K562 (cell line): ENCODE measurements around the gene PLD3. TPM values are rescaled to one million over a fixed set of nuclear protein-coding genes. Genes with fewer than 3 reads are reported as not detected.

ENCODE experiments used
- ATAC-seq: fragments of 200-7000 bp; cut with Tn5 transposase; 3 replicates; pipeline ENCODE4 v1.9.1; 2020; ENCODE audit warnings: moderate library complexity
- BruUV-seq: library from RNA; stranded (reverse); fragments of 400-500 nt; replicated peaks from 2 replicates; lab custom pipeline; 2021; lab: Mats Ljungman, UMichigan
- CTCF ChIA-PET: fragments of 300-600 bp; formaldehyde crosslinking; extraction: SDS; loops from one replicate; lab custom pipeline; 2021; ENCODE audit warnings: low intra/inter-chr PET ratio; lab: Yijun Ruan, JAX
- POLR2A ChIA-PET: fragments of 300-600, 350-650 bp; sonication (Branson Sonifier 250); formaldehyde crosslinking; extraction: SDS; loops from one replicate; lab custom pipeline; 2021; ENCODE audit warnings: antibody characterized with exemption, inconsistent platforms; lab: Yijun Ruan, JAX
- DNase-seq, 4 experiments: peaks; one replicate each; pipeline versions ENCODE4 v3.0.0 to v3.0.0-alpha.2; 2011 to 2018; ENCODE audit warnings: low spot score in 3 of 4, mixed read lengths in 3 of 4; ENCODE audit errors: extremely low read depth in 1 of 4
- FAIRE-seq: peaks from 2 replicates; lab custom pipeline; 2011; peaks lifted over from hg19 to GRCh38; lab: Jason Lieb, UNC
- H2AFZ ChIP-seq: 2 replicates; pipeline ENCODE4 v1.6.0; 2011; ENCODE audit warnings: low read depth, low read length, control low read depth, inconsistent platforms
- H3K27ac ChIP-seq: fragments of 200-600 bp; 3 replicates; pipeline ENCODE4 v1.8.0; 2011; ENCODE audit warnings: low read depth, mild to moderate bottlenecking, control low read depth, inconsistent platforms, low read length, moderate library complexity, mixed read lengths; ENCODE audit errors: extremely low read depth
- H3K27me3 ChIP-seq, 2 experiments: fragments of 300-600 bp in 1 of 2; 2 replicates in 1 of 2; 3 replicates in 1 of 2; pipeline versions ENCODE4 v1.6.0 to v1.8.0; 2011; ENCODE audit warnings: inconsistent platforms in 2 of 2, low read length in 2 of 2, mild to moderate bottlenecking in 1 of 2, mixed read lengths in 1 of 2, moderate library complexity in 1 of 2; ENCODE audit not compliant: control insufficient read depth in 2 of 2, insufficient read depth in 2 of 2
- H3K36me3 ChIP-seq: fragments of 300-600 bp; 3 replicates; pipeline ENCODE4 v1.8.0; 2011; ENCODE audit warnings: mild to moderate bottlenecking, low read length, inconsistent platforms; ENCODE audit not compliant: control insufficient read depth, insufficient read depth
- H3K4me1 ChIP-seq, 2 experiments: fragments of 200-600 bp in 1 of 2; replicated peaks in 1 of 2; 2 replicates in 1 of 2; 3 replicates in 1 of 2; pipeline versions ENCODE4 v1.5.1 to v1.8.0; 2011; ENCODE audit warnings: inconsistent platforms in 2 of 2, low read length in 2 of 2, mild to moderate bottlenecking in 1 of 2, mixed read lengths in 1 of 2, moderate library complexity in 1 of 2; ENCODE audit not compliant: control insufficient read depth in 2 of 2, insufficient read depth in 2 of 2
- H3K4me2 ChIP-seq: 2 replicates; pipeline ENCODE4 v1.6.1; 2011; ENCODE audit warnings: low read length, control low read depth, inconsistent platforms, mixed read lengths; ENCODE audit not compliant: insufficient read depth
- H3K4me3 ChIP-seq: fragments of 200-600 bp; sonication (generic), shearing (Covaris generic); 2 replicates; pipeline ENCODE4 v1.5.1; 2016; ENCODE audit warnings: control low read depth, inconsistent platforms
- H3K79me2 ChIP-seq: fragments of 200-600 bp; 3 replicates; pipeline ENCODE4 v1.8.0; 2011; ENCODE audit warnings: low read length, inconsistent platforms; ENCODE audit not compliant: control insufficient read depth, insufficient read depth
- H3K9ac ChIP-seq, 2 experiments: 2 replicates each; pipeline versions ENCODE4 v1.6.0 to v1.6.1; 2011; ENCODE audit warnings: low read depth in 2 of 2, low read length in 2 of 2, control low read depth in 1 of 2, inconsistent platforms in 1 of 2, mild to moderate bottlenecking in 1 of 2, mixed read lengths in 1 of 2; ENCODE audit not compliant: insufficient read depth in 1 of 2
- H3K9me1 ChIP-seq: one replicate; pipeline ENCODE4 v1.6.0; 2011; ENCODE audit warnings: inconsistent platforms, mild to moderate bottlenecking, low read length, moderate library complexity; ENCODE audit not compliant: control insufficient read depth, insufficient read depth
- H3K9me3 ChIP-seq: replicated peaks from 2 replicates; pipeline ENCODE4 v1.5.1; 2011; ENCODE audit warnings: low read depth, low read length, inconsistent platforms; ENCODE audit not compliant: control insufficient read depth, insufficient read depth
- H4K20me1 ChIP-seq: replicated peaks from 2 replicates; pipeline ENCODE4 v1.6.1; 2011; ENCODE audit warnings: low read length, inconsistent platforms, mixed read lengths; ENCODE audit not compliant: control insufficient read depth, insufficient read depth
- ASH1L ChIP-seq: fragments of 450-650 bp; IDR thresholded peaks from 2 replicates; pipeline ENCODE4 v1.6.1; 2018; ENCODE audit warnings: borderline replicate concordance, mild to moderate bottlenecking, low read depth; ENCODE audit not compliant: partially characterized antibody
- ATF1 ChIP-seq, 2 experiments: fragments of 450-650 bp in 1 of 2; IDR thresholded peaks; 2 replicates each; pipeline ENCODE4 v1.6.1; 2016; ENCODE audit warnings: missing compliant biosample characterization in 1 of 2, missing genetic modification characterization in 1 of 2
- CBX2 ChIP-seq: fragments of 200-600 bp; sonication (generic); IDR thresholded peaks from one replicate; pipeline ENCODE4 v1.6.1; 2012; ENCODE audit warnings: mild to moderate bottlenecking, low read length, inconsistent platforms; ENCODE audit not compliant: insufficient read depth, poor library complexity, severe bottlenecking
- CCNT2 ChIP-seq: IDR thresholded peaks from 2 replicates; pipeline ENCODE4 v1.6.1; 2011; ENCODE audit warnings: borderline replicate concordance, low read depth, mild to moderate bottlenecking, moderate library complexity, mixed read lengths, low read length; ENCODE audit not compliant: insufficient read length; ENCODE audit errors: extremely low read depth
- FOSL1 ChIP-seq: fragments of 200-800 bp; sonication (Bioruptor generic); conservative IDR thresholded peaks from 2 replicates; pipeline ENCODE4 v1.6.1; 2016; ENCODE audit warnings: missing genetic modification characterization, missing compliant biosample characterization
- FOXK1 ChIP-seq: sonication (generic); formaldehyde crosslinking; IDR thresholded peaks from 2 replicates; pipeline ENCODE4 v1.8.0; 2022; ENCODE audit warnings: missing genetic modification reagents, mild to moderate bottlenecking, borderline replicate concordance
- KAT7 ChIP-seq: sonication (generic); formaldehyde crosslinking; IDR thresholded peaks from 2 replicates; pipeline ENCODE4 v1.8.0; 2022; ENCODE audit warnings: missing genetic modification reagents, mild to moderate bottlenecking, borderline replicate concordance
- MEIS2 ChIP-seq: fragments of 450-650 bp; IDR thresholded peaks from 2 replicates; pipeline ENCODE4 v1.6.1; 2014; ENCODE audit warnings: mild to moderate bottlenecking; ENCODE audit not compliant: partially characterized antibody
- NFYB ChIP-seq: IDR thresholded peaks from 2 replicates; pipeline ENCODE4 v1.6.1; 2011; ENCODE audit warnings: mild to moderate bottlenecking, moderate library complexity; ENCODE audit not compliant: insufficient read length; ENCODE audit errors: extremely low read depth
- PHF21A ChIP-seq: fragments of 450-650 bp; IDR thresholded peaks from 2 replicates; pipeline ENCODE4 v1.6.1; 2017; ENCODE audit warnings: low read depth, borderline replicate concordance
- SMAD3 ChIP-seq: fragments of 450-650 bp; formaldehyde crosslinking; conservative IDR thresholded peaks from 2 replicates; pipeline ENCODE4 v1.4.0; 2020; ENCODE audit warnings: mild to moderate bottlenecking
- SMARCA5 ChIP-seq: fragments of 450-650 bp; IDR thresholded peaks from 2 replicates; pipeline ENCODE4 v1.6.1; 2016
- TFE3 ChIP-seq: fragments of 450-650 bp; formaldehyde crosslinking; IDR thresholded peaks from 2 replicates; pipeline ENCODE4 v1.4.0; 2020; ENCODE audit warnings: mild to moderate bottlenecking, mixed read lengths
- ZKSCAN1 ChIP-seq: fragments of 150-350 bp; IDR thresholded peaks from 2 replicates; pipeline ENCODE4 v1.6.1; 2016; ENCODE audit warnings: low read depth, low read length
- WGBS: fragments of 100-300 bp; shearing (Covaris generic); methylation state at CpG from one replicate; pipeline ENCODE4 v1.1.6; 2016; ENCODE audit warnings: low coverage, mixed read lengths; ENCODE audit not compliant: insufficient coverage; ENCODE audit errors: missing lambda C conversion rate; 5-methylcytosine and 5-hydroxymethylcytosine counted together
- in situ Hi-C: fragments of 300-500 bp; cut with MboI; formaldehyde crosslinking; loops from 4 replicates; pipeline ENCODE4 v1.15.0; 2018; ENCODE audit warnings: inconsistent platforms, mixed read lengths
- intact Hi-C: fragments of 100-400 bp; cut with micrococcal nuclease; formaldehyde crosslinking; loops from 2 replicates; pipeline ENCODE4 v1.14.2; 2022
- polyA plus RNA-seq, 8 experiments: library from polyadenylated mRNA; depleted of rRNA in 4 of 8; stranded (reverse) in 5 of 8; unstranded in 3 of 8; fragments of >200 nt; fragmentation: Nextera tagmentation in 2 of 8; fragmentation: Illumina TruSeq in 1 of 8; extraction: Ambion mirVana in 2 of 8; extraction: Trizol in 1 of 8; gene quantifications; 2 replicates each; pipeline versions ENCODE4 v1.2.1 to v1.2.3, GENCODE V29; 2011 to 2014; ENCODE audit warnings: inconsistent platforms in 1 of 8, missing spikeins in 1 of 8
- total RNA-seq, 7 experiments: library from RNA; depleted of rRNA in 6 of 7; stranded (reverse); fragments of >200 nt in 6 of 7; fragmentation: Illumina TruSeq in 2 of 7; extraction: Trizol in 2 of 7; gene quantifications; 2 replicates each; pipeline versions ENCODE4 v1.2.1 to v1.2.3, GENCODE V29; 2011 to 2021; ENCODE audit warnings: low replicate concordance in 1 of 7
- TF ChIP-seq, protein P1 (sequence below): IDR thresholded peaks from 2 replicates; pipeline ENCODE4 v1.6.1; 2014; ENCODE audit warnings: antibody characterized with exemption
- TF ChIP-seq, protein P2 (sequence below): fragments of 250-450 bp; sonication (Bioruptor Pico); IDR thresholded peaks from 2 replicates; pipeline ENCODE4 v1.4.0; 2020; ENCODE audit warnings: mild to moderate bottlenecking

Gene PLD3
- total and polyA plus RNA-seq, 9 of the 15 experiments (the other 6 are each of a cell fraction or from before 2014, with no cell fraction given): 2.3 to 128 (median 72.7) TPM

DNA sequence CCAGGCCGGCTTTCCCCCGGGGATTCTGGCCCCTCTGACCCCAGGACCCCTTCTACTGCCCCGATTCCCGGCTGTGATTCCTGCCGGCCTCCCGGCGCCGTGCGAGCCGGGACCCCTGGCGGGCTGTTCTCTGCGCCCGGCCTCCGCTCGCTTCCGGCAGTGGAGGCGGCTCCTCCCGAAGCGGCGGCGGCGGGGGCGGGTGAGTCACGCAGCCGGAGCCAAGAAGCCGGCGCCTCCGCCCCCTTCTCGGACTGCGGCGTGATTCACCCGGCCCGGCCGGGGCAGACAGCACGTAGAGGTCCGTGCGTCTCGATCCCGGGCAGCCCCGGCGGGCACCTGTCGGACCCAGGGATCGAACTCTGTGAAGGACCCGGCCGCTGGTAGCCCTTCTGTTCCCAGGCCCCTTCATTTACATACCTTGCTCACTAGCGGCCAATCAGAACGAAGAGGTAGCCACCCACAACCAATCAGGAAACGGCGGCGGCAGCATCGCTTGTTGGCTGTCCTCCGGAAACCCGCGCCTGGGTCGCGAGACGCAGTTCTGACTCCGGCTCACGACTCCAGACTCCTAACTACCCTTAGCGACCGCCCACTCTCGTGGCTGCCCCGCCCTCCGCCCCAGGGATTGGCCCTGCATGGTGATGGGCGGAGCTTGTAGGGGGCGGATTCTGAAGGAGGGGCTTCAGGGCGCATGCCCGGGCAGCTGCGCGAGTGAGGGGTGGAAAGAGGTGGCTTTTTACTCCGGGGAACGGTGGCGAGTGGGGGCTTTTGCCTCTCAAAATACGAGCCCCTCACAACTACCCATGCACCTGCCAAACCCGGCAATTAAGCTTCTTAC, 77.2 kb downstream of the PLD3 start, which contains the start of gene SERTAD1:
SERTAD1 (minus strand) TSS at position 543 of the 838 bp plus-strand sequence. CDS start 2,446 bp downstream, outside the sequence.
- peak within 1 kb of the TSS; percentile 99 for H3K4me2 ChIP-seq
- under 1% methylated on average over 72 of the region's 75 CpGs for WGBS
- H3K27me3 ChIP-seq: no peaks in the 10 kb centered on the region
- POLR2A ChIA-PET: interaction anchor here (0.6 to 5.7 kb wide), 19 partner anchors 8 to 178 kb away, joined by 3 to 34 read pairs (median 4); partner anchors contain the start of genes BLVRB and SERTAD3
- peak within 1 kb of the TSS; percentile 90 for H3K27ac ChIP-seq
- intact Hi-C loops (no loop called here), in situ Hi-C loops (no loop called here)
- no peaks in the 10 kb centered on the region for H3K9me1 ChIP-seq
- H3K9me3 ChIP-seq: no peaks in the 10 kb centered on the region
- peak; percentile 88 for ATAC-seq
- peaks cover 13% of the 10 kb centered on the region; the same call in 2 of the 3 replicates for H3K36me3 ChIP-seq
- peak; percentile 97 for FAIRE-seq
- H3K4me1 ChIP-seq: peaks cover 9 to 34% of the 10 kb centered on the region in 2 experiments; a peak in 4 of 5 replicates
- peak within 1 kb of the TSS; percentile 88 for H2AFZ ChIP-seq
- H3K79me2 ChIP-seq: peaks cover 41% of the 10 kb centered on the region
- H4K20me1 ChIP-seq: no peaks in the 10 kb centered on the region
- peak; percentile 97 to 100 (median 98) for DNase-seq
- peak within 1 kb of the TSS; percentile 80 for H3K4me3 ChIP-seq
- H3K9ac ChIP-seq: peak within 1 kb of the TSS; percentile 81 to 91
- TSS peak; percentile 76 for BruUV-seq
- CTCF ChIA-PET: no interaction called here
- peak; percentile 73 for TF ChIP-seq CCNT2
- TF ChIP-seq ASH1L: peak; percentile 87
- TF ChIP-seq KAT7 (CRISPR knock-in tag): peak; percentile 22; the same call in 1 of the 2 replicates
- peak; percentile 85 for TF ChIP-seq MEIS2
- TF ChIP-seq, protein P1, sequence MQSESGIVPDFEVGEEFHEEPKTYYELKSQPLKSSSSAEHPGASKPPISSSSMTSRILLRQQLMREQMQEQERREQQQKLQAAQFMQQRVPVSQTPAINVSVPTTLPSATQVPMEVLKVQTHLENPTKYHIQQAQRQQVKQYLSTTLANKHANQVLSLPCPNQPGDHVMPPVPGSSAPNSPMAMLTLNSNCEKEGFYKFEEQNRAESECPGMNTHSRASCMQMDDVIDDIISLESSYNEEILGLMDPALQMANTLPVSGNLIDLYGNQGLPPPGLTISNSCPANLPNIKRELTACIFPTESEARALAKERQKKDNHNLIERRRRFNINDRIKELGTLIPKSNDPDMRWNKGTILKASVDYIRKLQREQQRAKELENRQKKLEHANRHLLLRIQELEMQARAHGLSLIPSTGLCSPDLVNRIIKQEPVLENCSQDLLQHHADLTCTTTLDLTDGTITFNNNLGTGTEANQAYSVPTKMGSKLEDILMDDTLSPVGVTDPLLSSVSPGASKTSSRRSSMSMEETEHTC: no peak
- TF ChIP-seq FOXK1 (CRISPR knock-in tag): peak; percentile 21; the same call in 1 of the 2 replicates
- TF ChIP-seq, protein P2, sequence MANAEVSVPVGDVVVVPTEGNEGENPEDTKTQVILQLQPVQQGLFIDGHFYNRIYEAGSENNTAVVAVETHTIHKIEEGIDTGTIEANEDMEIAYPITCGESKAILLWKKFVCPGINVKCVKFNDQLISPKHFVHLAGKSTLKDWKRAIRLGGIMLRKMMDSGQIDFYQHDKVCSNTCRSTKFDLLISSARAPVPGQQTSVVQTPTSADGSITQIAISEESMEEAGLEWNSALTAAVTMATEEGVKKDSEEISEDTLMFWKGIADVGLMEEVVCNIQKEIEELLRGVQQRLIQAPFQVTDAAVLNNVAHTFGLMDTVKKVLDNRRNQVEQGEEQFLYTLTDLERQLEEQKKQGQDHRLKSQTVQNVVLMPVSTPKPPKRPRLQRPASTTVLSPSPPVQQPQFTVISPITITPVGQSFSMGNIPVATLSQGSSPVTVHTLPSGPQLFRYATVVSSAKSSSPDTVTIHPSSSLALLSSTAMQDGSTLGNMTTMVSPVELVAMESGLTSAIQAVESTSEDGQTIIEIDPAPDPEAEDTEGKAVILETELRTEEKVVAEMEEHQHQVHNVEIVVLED (CRISPR knock-in tag): peak; percentile 46
- peak; percentile 98 for TF ChIP-seq FOSL1 (tag)
- no peak for TF ChIP-seq ATF1 (CRISPR knock-in tag; IDR thresholded peaks at IDR 0.05)
- TF ChIP-seq ATF1 (tag; IDR thresholded peaks at IDR 0.05): peak; percentile 82
- no peak for TF ChIP-seq SMAD3
- no peak for TF ChIP-seq CBX2
- TF ChIP-seq PHF21A: peak; percentile 99
- no peak for TF ChIP-seq SMARCA5
- no peak for TF ChIP-seq ZKSCAN1
- peak; percentile 99 for TF ChIP-seq NFYB
- TF ChIP-seq TFE3 (CRISPR knock-in tag): no peak
